PFSK-1 (cell line): ENCODE data around the gene RNF145.

Source experiments
- POLR2AphosphoS5 ChIP-seq: IDR thresholded peaks from 2 replicates; pipeline ENCODE4 v1.6.1; 2012; ENCODE audit warnings: low read depth, mild to moderate bottlenecking, control low read depth, low read length, moderate library complexity
- TAF1 ChIP-seq: IDR thresholded peaks from 2 replicates; pipeline ENCODE4 v1.6.1; 2012; ENCODE audit warnings: low read length, control low read depth, borderline replicate concordance; ENCODE audit not compliant: insufficient read depth
- TF ChIP-seq, protein P1 (sequence below), 2 experiments: IDR thresholded peaks; 2 replicates each; pipeline versions ENCODE4 v1.6.1 to v1.8.0; 2011 to 2012; ENCODE audit warnings: low read depth in 2 of 2, low read length in 2 of 2, control low read depth in 1 of 2, inconsistent platforms in 1 of 2, mild to moderate bottlenecking in 1 of 2, moderate library complexity in 1 of 2; ENCODE audit not compliant: insufficient read depth in 1 of 2

DNA sequence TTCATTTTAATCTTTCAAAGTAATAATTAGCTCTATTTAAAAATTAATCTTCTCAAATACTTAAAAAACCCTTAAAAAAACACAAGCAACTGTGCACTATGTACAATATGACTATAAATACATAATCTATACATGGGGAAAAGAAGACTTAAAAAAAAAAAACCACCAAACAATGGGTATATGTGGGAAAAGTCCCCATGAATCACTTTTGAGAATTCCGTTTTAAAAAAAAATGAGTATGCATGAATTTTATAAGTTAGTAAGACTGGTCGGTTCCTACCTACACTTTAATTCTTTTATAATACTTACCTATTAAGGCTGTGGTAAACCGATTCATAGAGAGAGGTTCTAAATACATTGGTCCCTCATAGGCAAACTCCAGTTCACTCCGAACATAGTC lies 27.7 kb downstream of the RNF145 start:
- TF ChIP-seq POLR2AphosphoS5 (no peak), TAF1 (no peak)
- TF ChIP-seq, protein P1, sequence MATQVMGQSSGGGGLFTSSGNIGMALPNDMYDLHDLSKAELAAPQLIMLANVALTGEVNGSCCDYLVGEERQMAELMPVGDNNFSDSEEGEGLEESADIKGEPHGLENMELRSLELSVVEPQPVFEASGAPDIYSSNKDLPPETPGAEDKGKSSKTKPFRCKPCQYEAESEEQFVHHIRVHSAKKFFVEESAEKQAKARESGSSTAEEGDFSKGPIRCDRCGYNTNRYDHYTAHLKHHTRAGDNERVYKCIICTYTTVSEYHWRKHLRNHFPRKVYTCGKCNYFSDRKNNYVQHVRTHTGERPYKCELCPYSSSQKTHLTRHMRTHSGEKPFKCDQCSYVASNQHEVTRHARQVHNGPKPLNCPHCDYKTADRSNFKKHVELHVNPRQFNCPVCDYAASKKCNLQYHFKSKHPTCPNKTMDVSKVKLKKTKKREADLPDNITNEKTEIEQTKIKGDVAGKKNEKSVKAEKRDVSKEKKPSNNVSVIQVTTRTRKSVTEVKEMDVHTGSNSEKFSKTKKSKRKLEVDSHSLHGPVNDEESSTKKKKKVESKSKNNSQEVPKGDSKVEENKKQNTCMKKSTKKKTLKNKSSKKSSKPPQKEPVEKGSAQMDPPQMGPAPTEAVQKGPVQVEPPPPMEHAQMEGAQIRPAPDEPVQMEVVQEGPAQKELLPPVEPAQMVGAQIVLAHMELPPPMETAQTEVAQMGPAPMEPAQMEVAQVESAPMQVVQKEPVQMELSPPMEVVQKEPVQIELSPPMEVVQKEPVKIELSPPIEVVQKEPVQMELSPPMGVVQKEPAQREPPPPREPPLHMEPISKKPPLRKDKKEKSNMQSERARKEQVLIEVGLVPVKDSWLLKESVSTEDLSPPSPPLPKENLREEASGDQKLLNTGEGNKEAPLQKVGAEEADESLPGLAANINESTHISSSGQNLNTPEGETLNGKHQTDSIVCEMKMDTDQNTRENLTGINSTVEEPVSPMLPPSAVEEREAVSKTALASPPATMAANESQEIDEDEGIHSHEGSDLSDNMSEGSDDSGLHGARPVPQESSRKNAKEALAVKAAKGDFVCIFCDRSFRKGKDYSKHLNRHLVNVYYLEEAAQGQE (IDR thresholded peaks at IDR 0.05; ENCODE audit: insufficient read depth in 1 of 2, low read depth in 2 of 2, low read length in 2 of 2): no peak
